K562 (cell line): ENCODE measurements around the gene NUDT15. TPM values are rescaled to one million over a fixed set of nuclear protein-coding genes. Genes with fewer than 3 reads are reported as not detected.

Experiments used
- ATAC-seq: fragments of 200-7000 bp; cut with Tn5 transposase; 3 replicates; pipeline ENCODE4 v1.9.1; 2020; ENCODE audit warnings: moderate library complexity
- BruUV-seq: library from RNA; stranded (reverse); fragments of 400-500 nt; replicated peaks from 2 replicates; lab custom pipeline; 2021; lab: Mats Ljungman, UMichigan
- CTCF ChIA-PET: fragments of 300-600 bp; formaldehyde crosslinking; extraction: SDS; loops from one replicate; lab custom pipeline; 2021; ENCODE audit warnings: low intra/inter-chr PET ratio; lab: Yijun Ruan, JAX
- POLR2A ChIA-PET: fragments of 300-600, 350-650 bp; sonication (Branson Sonifier 250); formaldehyde crosslinking; extraction: SDS; loops from one replicate; lab custom pipeline; 2021; ENCODE audit warnings: antibody characterized with exemption, inconsistent platforms; lab: Yijun Ruan, JAX
- DNase-seq, 4 experiments: peaks; one replicate each; pipeline versions ENCODE4 v3.0.0 to v3.0.0-alpha.2; 2011 to 2018; ENCODE audit warnings: low spot score in 3 of 4, mixed read lengths in 3 of 4; ENCODE audit errors: extremely low read depth in 1 of 4
- FAIRE-seq: peaks from 2 replicates; lab custom pipeline; 2011; peaks lifted over from hg19 to GRCh38; lab: Jason Lieb, UNC
- H2AFZ ChIP-seq: 2 replicates; pipeline ENCODE4 v1.6.0; 2011; ENCODE audit warnings: low read depth, low read length, control low read depth, inconsistent platforms
- H3K27ac ChIP-seq: fragments of 200-600 bp; 3 replicates; pipeline ENCODE4 v1.8.0; 2011; ENCODE audit warnings: low read depth, mild to moderate bottlenecking, control low read depth, inconsistent platforms, low read length, moderate library complexity, mixed read lengths; ENCODE audit errors: extremely low read depth
- H3K27me3 ChIP-seq, 2 experiments: fragments of 300-600 bp in 1 of 2; 2 replicates in 1 of 2; 3 replicates in 1 of 2; pipeline versions ENCODE4 v1.6.0 to v1.8.0; 2011; ENCODE audit warnings: inconsistent platforms in 2 of 2, low read length in 2 of 2, mild to moderate bottlenecking in 1 of 2, mixed read lengths in 1 of 2, moderate library complexity in 1 of 2; ENCODE audit not compliant: control insufficient read depth in 2 of 2, insufficient read depth in 2 of 2
- H3K36me3 ChIP-seq: fragments of 300-600 bp; 3 replicates; pipeline ENCODE4 v1.8.0; 2011; ENCODE audit warnings: mild to moderate bottlenecking, low read length, inconsistent platforms; ENCODE audit not compliant: control insufficient read depth, insufficient read depth
- H3K4me1 ChIP-seq, 2 experiments: fragments of 200-600 bp in 1 of 2; replicated peaks in 1 of 2; 2 replicates in 1 of 2; 3 replicates in 1 of 2; pipeline versions ENCODE4 v1.5.1 to v1.8.0; 2011; ENCODE audit warnings: inconsistent platforms in 2 of 2, low read length in 2 of 2, mild to moderate bottlenecking in 1 of 2, mixed read lengths in 1 of 2, moderate library complexity in 1 of 2; ENCODE audit not compliant: control insufficient read depth in 2 of 2, insufficient read depth in 2 of 2
- H3K4me2 ChIP-seq: 2 replicates; pipeline ENCODE4 v1.6.1; 2011; ENCODE audit warnings: low read length, control low read depth, inconsistent platforms, mixed read lengths; ENCODE audit not compliant: insufficient read depth
- H3K4me3 ChIP-seq: fragments of 200-600 bp; sonication (generic), shearing (Covaris generic); 2 replicates; pipeline ENCODE4 v1.5.1; 2016; ENCODE audit warnings: control low read depth, inconsistent platforms
- H3K79me2 ChIP-seq: fragments of 200-600 bp; 3 replicates; pipeline ENCODE4 v1.8.0; 2011; ENCODE audit warnings: low read length, inconsistent platforms; ENCODE audit not compliant: control insufficient read depth, insufficient read depth
- H3K9ac ChIP-seq, 2 experiments: 2 replicates each; pipeline versions ENCODE4 v1.6.0 to v1.6.1; 2011; ENCODE audit warnings: low read depth in 2 of 2, low read length in 2 of 2, control low read depth in 1 of 2, inconsistent platforms in 1 of 2, mild to moderate bottlenecking in 1 of 2, mixed read lengths in 1 of 2; ENCODE audit not compliant: insufficient read depth in 1 of 2
- H3K9me1 ChIP-seq: one replicate; pipeline ENCODE4 v1.6.0; 2011; ENCODE audit warnings: inconsistent platforms, mild to moderate bottlenecking, low read length, moderate library complexity; ENCODE audit not compliant: control insufficient read depth, insufficient read depth
- H3K9me3 ChIP-seq: replicated peaks from 2 replicates; pipeline ENCODE4 v1.5.1; 2011; ENCODE audit warnings: low read depth, low read length, inconsistent platforms; ENCODE audit not compliant: control insufficient read depth, insufficient read depth
- H4K20me1 ChIP-seq: replicated peaks from 2 replicates; pipeline ENCODE4 v1.6.1; 2011; ENCODE audit warnings: low read length, inconsistent platforms, mixed read lengths; ENCODE audit not compliant: control insufficient read depth, insufficient read depth
- ARHGAP35 ChIP-seq: fragments of 450-650 bp; IDR thresholded peaks from 2 replicates; pipeline ENCODE4 v1.6.1; 2018; ENCODE audit not compliant: partially characterized antibody
- CHAMP1 ChIP-seq: fragments of 450-650 bp; IDR thresholded peaks from 2 replicates; pipeline ENCODE4 v1.6.1; 2016; ENCODE audit warnings: mild to moderate bottlenecking
- GABPA ChIP-seq: fragments of 200-800 bp; sonication (Bioruptor generic); conservative IDR thresholded peaks from 2 replicates; pipeline ENCODE4 v1.6.1; 2016; ENCODE audit warnings: low read depth, missing genetic modification characterization, missing compliant biosample characterization
- HMGXB4 ChIP-seq: sonication (generic); formaldehyde crosslinking; IDR thresholded peaks from 2 replicates; pipeline ENCODE4 v1.8.1; 2023; ENCODE audit warnings: mild to moderate bottlenecking, missing genetic modification reagents
- HNRNPUL1 ChIP-seq: fragments of 200-400 bp; formaldehyde crosslinking; IDR thresholded peaks from 2 replicates; pipeline ENCODE4 v1.6.1; 2017; ENCODE audit warnings: low read length
- OTX1 ChIP-seq: fragments of 450-650 bp; formaldehyde crosslinking; IDR thresholded peaks from 2 replicates; pipeline ENCODE4 v1.4.0; 2022; ENCODE audit warnings: mild to moderate bottlenecking
- PHB2 ChIP-seq: fragments of 450-650 bp; IDR thresholded peaks from 2 replicates; pipeline ENCODE4 v1.6.1; 2017; ENCODE audit warnings: low read depth
- RHOXF2B ChIP-seq: fragments of 250-450 bp; sonication (Bioruptor Pico); conservative IDR thresholded peaks from 2 replicates; pipeline ENCODE4 v1.5.1; 2021
- SMAD4 ChIP-seq: fragments of 250-450 bp; sonication (Bioruptor Pico); conservative IDR thresholded peaks from 2 replicates; pipeline ENCODE4 v1.8.0; 2021; ENCODE audit warnings: inconsistent platforms, mild to moderate bottlenecking, moderate library complexity
- TCFL5 ChIP-seq: fragments of 250-450 bp; sonication (Bioruptor Pico); conservative IDR thresholded peaks from 2 replicates; pipeline ENCODE4 v1.6.1; 2021; ENCODE audit warnings: mild to moderate bottlenecking, moderate library complexity, matching md5 sums
- WGBS: fragments of 100-300 bp; shearing (Covaris generic); methylation state at CpG from one replicate; pipeline ENCODE4 v1.1.6; 2016; ENCODE audit warnings: low coverage, mixed read lengths; ENCODE audit not compliant: insufficient coverage; ENCODE audit errors: missing lambda C conversion rate; 5-methylcytosine and 5-hydroxymethylcytosine counted together
- in situ Hi-C: fragments of 300-500 bp; cut with MboI; formaldehyde crosslinking; loops from 4 replicates; pipeline ENCODE4 v1.15.0; 2018; ENCODE audit warnings: inconsistent platforms, mixed read lengths
- intact Hi-C: fragments of 100-400 bp; cut with micrococcal nuclease; formaldehyde crosslinking; loops from 2 replicates; pipeline ENCODE4 v1.14.2; 2022
- polyA plus RNA-seq, 8 experiments: library from polyadenylated mRNA; depleted of rRNA in 4 of 8; stranded (reverse) in 5 of 8; unstranded in 3 of 8; fragments of >200 nt; fragmentation: Nextera tagmentation in 2 of 8; fragmentation: Illumina TruSeq in 1 of 8; extraction: Ambion mirVana in 2 of 8; extraction: Trizol in 1 of 8; gene quantifications; 2 replicates each; pipeline versions ENCODE4 v1.2.1 to v1.2.3, GENCODE V29; 2011 to 2014; ENCODE audit warnings: inconsistent platforms in 1 of 8, missing spikeins in 1 of 8
- total RNA-seq, 7 experiments: library from RNA; depleted of rRNA in 6 of 7; stranded (reverse); fragments of >200 nt in 6 of 7; fragmentation: Illumina TruSeq in 2 of 7; extraction: Trizol in 2 of 7; gene quantifications; 2 replicates each; pipeline versions ENCODE4 v1.2.1 to v1.2.3, GENCODE V29; 2011 to 2021; ENCODE audit warnings: low replicate concordance in 1 of 7

NUDT15 gene
- total and polyA plus RNA-seq, 9 of the 15 experiments (the other 6 are each of a cell fraction or from before 2014, with no cell fraction given), result 14.2 to 26.9 (median 21.6) TPM

GRCh38 chr13:48086272-48086671, 48.7 kb downstream of the NUDT15 start:
- ChIA-PET POLR2A (no interaction called here), CTCF (no interaction called here)
- FAIRE-seq (no peak), DNase-seq (no peak), ATAC-seq (no peak)
- in situ Hi-C loops (no loop called here), intact Hi-C loops (no loop called here)
- Histone ChIP-seq H3K9ac (no peak overlapping the region), H2AFZ (no peak overlapping the region), H3K4me3 (no peak overlapping the region), H4K20me1 (no peaks in the 10 kb centered on the region), H3K79me2 (peaks cover 43% of the 10 kb centered on the region), H3K27ac (no peak overlapping the region), H3K4me1 (no peaks in the 10 kb centered on the region; a peak in 1 of 5 replicates), H3K36me3 (peaks cover 52% of the 10 kb centered on the region; the same call in 2 of the 3 replicates), H3K4me2 (no peak overlapping the region), H3K27me3 (no peaks in the 10 kb centered on the region), H3K9me1 (no peaks in the 10 kb centered on the region), H3K9me3 (no peaks in the 10 kb centered on the region)
- 82% methylated on average over 2 of the region's 2 CpGs for WGBS
- BruUV-seq, result no TSS peak
- TF ChIP-seq HNRNPUL1, result no peak
- TF ChIP-seq RHOXF2B (CRISPR knock-in tag), result no peak
- no peak for TF ChIP-seq ARHGAP35
- TF ChIP-seq OTX1 (CRISPR knock-in tag), result no peak
- no peak for TF ChIP-seq GABPA (tag)
- no peak for TF ChIP-seq TCFL5
- TF ChIP-seq CHAMP1, result no peak
- no peak for TF ChIP-seq PHB2
- no peak for TF ChIP-seq HMGXB4 (CRISPR knock-in tag)
- TF ChIP-seq SMAD4 (CRISPR knock-in tag), result no peak
